Chondrocyte (in vitro differentiated cells): ENCODE measurements around the gene COQ3. TPM values are rescaled to one million over a fixed set of nuclear protein-coding genes. Genes with fewer than 3 reads are reported as not detected.

ENCODE experiments used
- DNase-seq: peaks from one replicate; pipeline ENCODE4 v3.0.0; 2021; ENCODE audit warnings: mixed read lengths, low spot score
- H3K27ac Mint-ChIP-seq: one replicate; pipeline ENCODE4 v1.8.0; 2021; ENCODE audit warnings: mild to moderate bottlenecking, moderate library complexity, mixed read lengths; ENCODE audit not compliant: unreplicated experiment
- H3K27me3 Mint-ChIP-seq: 2 replicates; pipeline ENCODE4 v1.8.0; 2021; ENCODE audit warnings: low read depth, mixed read lengths
- H3K36me3 Mint-ChIP-seq: 2 replicates; pipeline ENCODE4 v1.8.0; 2021; ENCODE audit warnings: low read depth, mixed read lengths
- H3K4me1 Mint-ChIP-seq: 2 replicates; pipeline ENCODE4 v1.8.0; 2021; ENCODE audit warnings: low read depth, mild to moderate bottlenecking, mixed read lengths
- H3K4me3 Mint-ChIP-seq: one replicate; pipeline ENCODE4 v1.8.0; 2021; ENCODE audit warnings: mild to moderate bottlenecking, moderate library complexity, mixed read lengths; ENCODE audit not compliant: unreplicated experiment
- H3K9me3 Mint-ChIP-seq: 2 replicates; pipeline ENCODE4 v1.8.0; 2021; ENCODE audit warnings: low read depth, mixed read lengths
- CTCF ChIP-seq: fragments of 200-600 bp; sonication (generic); IDR thresholded peaks from 2 replicates; pipeline ENCODE4 v1.5.0; 2021; ENCODE audit warnings: antibody characterized with exemption, mild to moderate bottlenecking, moderate library complexity
- total RNA-seq: library from RNA; stranded (reverse); gene quantifications from 3 replicates; pipeline ENCODE4 v1.2.1, GENCODE V29; 2021

The COQ3 gene
- total RNA-seq, 1 donor from 2014 or later = 3.7 TPM

DNA sequence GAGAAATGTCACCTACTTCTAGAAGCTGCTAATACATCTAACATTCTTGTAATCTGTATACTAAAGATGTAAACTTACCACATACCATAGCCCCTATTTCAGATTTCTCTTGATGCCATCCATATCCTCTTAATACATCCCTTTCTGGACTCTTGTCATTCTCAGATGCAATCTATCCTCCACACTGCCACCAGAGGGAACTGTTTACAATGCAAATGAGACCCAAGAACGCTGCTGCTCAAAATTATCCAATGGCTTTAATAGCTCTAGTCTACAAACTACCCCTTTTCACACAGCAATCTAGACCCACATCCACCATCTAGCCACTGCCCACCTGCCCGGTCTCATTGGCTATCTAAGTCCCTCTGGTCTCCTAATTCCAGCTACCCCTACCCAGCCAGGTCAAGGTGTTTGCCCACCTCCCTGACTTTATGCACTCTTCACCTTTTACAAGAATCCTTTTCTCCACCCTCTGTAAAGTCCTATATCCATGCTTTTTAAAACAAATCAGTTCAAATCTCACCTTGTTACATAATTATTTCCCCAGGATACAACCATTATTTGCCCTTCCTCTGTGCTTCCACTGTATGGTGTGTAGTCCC is 59.4 kb downstream of the COQ3 start:
- Mint-ChIP-seq H3K9me3 (no peaks in the 10 kb centered on the region), H3K4me3 (no peak overlapping the region), H3K27me3 (no peaks in the 10 kb centered on the region), H3K36me3 (no peaks in the 10 kb centered on the region), H3K27ac (no peak overlapping the region), H3K4me1 (peaks cover 3% of the 10 kb centered on the region)
- no peak for DNase-seq
- peak; percentile 84 for TF ChIP-seq CTCF

DNA sequence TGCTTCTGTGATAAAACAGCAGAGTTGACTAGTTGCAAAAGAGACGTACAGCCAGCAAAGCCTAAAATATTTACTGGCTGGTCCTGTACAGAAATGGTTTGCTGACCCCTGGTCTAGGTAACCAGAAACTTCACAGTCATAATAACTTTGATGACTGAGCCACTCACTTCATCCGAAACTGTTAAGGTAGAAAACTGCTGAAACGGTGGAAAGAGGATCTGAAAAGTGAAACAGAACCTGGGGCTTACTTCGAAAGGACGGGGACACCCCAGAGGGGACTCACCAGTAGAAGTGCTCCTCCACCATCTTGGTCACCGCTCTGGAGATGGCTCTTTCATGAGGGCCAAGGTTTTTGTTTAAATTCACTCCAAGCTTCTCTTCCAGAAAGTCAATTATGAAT is 60.9 kb downstream of the COQ3 start:
- H3K4me3 Mint-ChIP-seq = no peak overlapping the region
- no peak for TF ChIP-seq CTCF
- no peak overlapping the region for H3K27ac Mint-ChIP-seq
- no peaks in the 10 kb centered on the region for H3K36me3 Mint-ChIP-seq
- peaks cover 3% of the 10 kb centered on the region for H3K4me1 Mint-ChIP-seq
- DNase-seq = no peak
- H3K9me3 Mint-ChIP-seq = no peaks in the 10 kb centered on the region
- H3K27me3 Mint-ChIP-seq = no peaks in the 10 kb centered on the region

DNA sequence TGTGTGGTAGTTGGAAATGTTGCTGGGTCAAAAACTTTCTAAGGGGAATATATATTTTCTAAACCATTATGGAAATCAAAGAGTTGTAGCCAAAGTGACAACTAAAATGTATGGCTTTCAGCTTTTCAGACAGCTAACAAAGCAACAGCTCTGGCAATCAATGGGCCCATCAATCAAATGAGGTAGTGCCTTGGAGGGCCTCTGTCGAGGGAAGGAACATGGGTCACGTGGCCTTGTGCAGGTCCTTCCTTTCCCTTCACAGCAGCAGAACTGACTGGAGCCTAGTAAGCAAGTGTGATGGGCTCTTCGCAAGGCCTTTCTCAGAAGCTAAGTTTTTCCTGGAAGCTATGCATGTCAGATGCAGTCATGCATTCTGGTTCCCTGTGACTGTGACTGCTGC is 62.5 kb downstream of the COQ3 start:
- no peaks in the 10 kb centered on the region for H3K36me3 Mint-ChIP-seq
- no peaks in the 10 kb centered on the region for H3K9me3 Mint-ChIP-seq
- no peak overlapping the region for H3K27ac Mint-ChIP-seq
- DNase-seq = no peak
- no peak for TF ChIP-seq CTCF
- H3K4me1 Mint-ChIP-seq = peaks cover 3% of the 10 kb centered on the region
- no peaks in the 10 kb centered on the region for H3K27me3 Mint-ChIP-seq
- H3K4me3 Mint-ChIP-seq = no peak overlapping the region

DNA sequence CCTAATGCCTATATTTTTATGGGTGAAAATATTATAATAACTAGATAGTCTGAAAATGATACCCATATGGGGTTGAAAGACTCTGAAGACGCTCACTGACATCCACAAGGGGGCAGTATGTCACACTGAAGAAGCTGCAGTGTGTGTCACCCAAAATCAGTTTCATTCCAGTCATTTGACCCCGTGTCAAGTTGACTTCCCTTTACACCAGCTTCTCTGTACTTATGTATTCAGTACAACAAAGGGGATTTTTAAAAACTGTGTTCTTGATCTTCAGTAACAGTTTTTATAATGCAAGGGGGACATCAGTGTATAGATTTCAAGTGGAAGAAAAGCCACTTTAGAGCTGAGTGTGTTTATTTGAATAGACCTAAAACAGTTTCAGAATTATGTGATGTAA is 63.8 kb downstream of the COQ3 start:
- H3K27ac Mint-ChIP-seq = peak overlapping the region; percentile 25
- no peak for DNase-seq

GRCh38 chr6:99324996-99325395 is 69.0 kb downstream of the COQ3 start:
- TF ChIP-seq CTCF = peak; percentile 22
- Mint-ChIP-seq H3K9me3 (no peaks in the 10 kb centered on the region), H3K4me3 (no peak overlapping the region), H3K27me3 (no peaks in the 10 kb centered on the region), H3K27ac (no peak overlapping the region), H3K4me1 (no peaks in the 10 kb centered on the region), H3K36me3 (peaks cover 7% of the 10 kb centered on the region)
- no peak for DNase-seq

More for the DNA sequence above, 63.8 kb downstream of the COQ3 start:
- TF ChIP-seq CTCF = peak; percentile 90
- no peaks in the 10 kb centered on the region for H3K27me3 Mint-ChIP-seq
- peaks cover 3% of the 10 kb centered on the region for H3K4me1 Mint-ChIP-seq
- H3K9me3 Mint-ChIP-seq = no peaks in the 10 kb centered on the region
- no peak overlapping the region for H3K4me3 Mint-ChIP-seq
- H3K36me3 Mint-ChIP-seq = no peaks in the 10 kb centered on the region

Other genes starting within 250 kb of the COQ3 start
- 6.8 to 9.7 TPM (median 8.0 TPM) in 3 replicates for gene FAXC, start 44.5 kb downstream of the COQ3 start, total RNA-seq
- 49.3 to 69.5 TPM (median 53.5 TPM) in 3 replicates for gene PNISR, start 31.1 kb upstream of the COQ3 start, total RNA-seq
- gene USP45, start 121.2 kb upstream of the COQ3 start, total RNA-seq = 10.8 to 13.4 TPM (median 12.9 TPM) in 3 replicates
- 35.0 to 45.0 TPM (median 35.5 TPM) in 3 replicates for gene CCNC, start 174.5 kb upstream of the COQ3 start, total RNA-seq
- gene PRDM13, start 212.6 kb upstream of the COQ3 start, total RNA-seq = not detected in 3 replicates